ENCODE data around the gene SORL1. TPM values are rescaled to one million over a fixed set of nuclear protein-coding genes. Genes with fewer than 3 reads are reported as not detected.

Gene SORL1
- total RNA-seq, 1 experiment from 2014 or later: 4.9 TPM

DNA sequence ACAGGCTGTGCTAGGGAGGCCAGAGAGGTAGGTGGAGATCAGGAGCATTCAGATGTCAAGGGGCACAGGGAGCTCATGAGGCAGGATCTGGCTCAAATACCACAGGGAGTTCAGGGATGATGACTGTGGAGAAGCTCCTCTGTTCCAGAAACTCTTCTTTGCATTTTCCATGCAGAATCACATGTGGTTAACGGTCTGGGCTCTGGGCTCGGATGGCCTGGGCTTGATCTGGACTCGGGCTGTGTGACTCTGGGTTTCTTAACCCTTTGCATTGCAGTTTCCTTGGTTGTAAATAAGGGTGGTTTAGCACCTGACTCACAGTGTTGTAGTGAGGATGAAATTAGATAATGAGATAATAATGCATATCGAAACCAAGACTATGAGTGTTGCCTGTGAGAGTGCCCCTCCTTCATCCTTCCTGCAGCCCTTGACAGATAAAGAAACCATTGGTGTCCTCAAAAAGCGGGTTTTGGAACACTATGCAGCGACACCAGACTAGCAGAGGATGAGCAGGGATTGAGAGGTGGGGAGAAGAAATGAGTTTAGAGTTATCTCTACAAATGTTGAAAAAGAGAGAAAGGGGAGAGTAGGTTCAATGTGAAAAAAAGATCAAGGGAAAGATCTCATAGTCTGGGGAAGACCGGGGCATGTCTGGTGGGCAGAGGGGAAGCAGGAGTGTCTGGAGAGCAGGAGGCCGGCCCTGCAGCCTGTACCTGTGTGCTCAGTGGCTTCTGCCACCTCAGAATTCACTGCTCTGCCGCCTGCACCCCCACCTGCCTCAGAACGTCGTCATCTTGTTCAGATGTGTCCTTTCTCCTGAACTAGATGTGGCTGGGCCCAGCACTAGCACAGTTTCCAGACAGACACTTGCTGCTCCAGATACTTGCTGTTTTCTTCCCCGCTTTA is 198.5 kb downstream of the SORL1 start:
- Histone ChIP-seq H4K20me1 (ENCODE audit: insufficient read depth) (no peaks in the 10 kb centered on the region), H3K9me2 (ENCODE audit: insufficient read depth) (no peaks in the 10 kb centered on the region), H3K27ac (no peak overlapping the region), H3K4me2 (no peak overlapping the region), H3K36me3 (ENCODE audit: low read depth) (no peaks in the 10 kb centered on the region), H3K27me3 (ENCODE audit: insufficient read depth, low read depth) (peaks cover 47% of the 10 kb centered on the region), H3K9me3 (ENCODE audit: insufficient read depth, low read depth) (no peaks in the 10 kb centered on the region), H3K4me3 (no peak overlapping the region), H3K79me2 (ENCODE audit: low read depth) (no peaks in the 10 kb centered on the region), H3K4me1 (replicated peaks; ENCODE audit: insufficient read depth) (peaks cover 5% of the 10 kb centered on the region; the same call in 1 of the 2 replicates), H2AFZ (no peak overlapping the region), H3F3A (ENCODE audit: insufficient read depth, low read depth) (no peaks in the 10 kb centered on the region)
- ChIA-PET POLR2A (ENCODE audit: unreplicated experiment) (no interaction called here), CTCF (no interaction called here)
- no TSS peak for BruUV-seq (replicated peaks)
- DNase-seq: no peak
- intact Hi-C loops (cut with micrococcal nuclease; ENCODE audit: unreplicated experiment): loop anchor here (10.0 kb wide), 2 partner anchors 484 to 1134 kb away; no protein-coding TSS in a partner anchor
- no peak for TF ChIP-seq EZH2 (IDR thresholded peaks at IDR 0.05; ENCODE audit: low read depth)
- TF ChIP-seq, protein P1, sequence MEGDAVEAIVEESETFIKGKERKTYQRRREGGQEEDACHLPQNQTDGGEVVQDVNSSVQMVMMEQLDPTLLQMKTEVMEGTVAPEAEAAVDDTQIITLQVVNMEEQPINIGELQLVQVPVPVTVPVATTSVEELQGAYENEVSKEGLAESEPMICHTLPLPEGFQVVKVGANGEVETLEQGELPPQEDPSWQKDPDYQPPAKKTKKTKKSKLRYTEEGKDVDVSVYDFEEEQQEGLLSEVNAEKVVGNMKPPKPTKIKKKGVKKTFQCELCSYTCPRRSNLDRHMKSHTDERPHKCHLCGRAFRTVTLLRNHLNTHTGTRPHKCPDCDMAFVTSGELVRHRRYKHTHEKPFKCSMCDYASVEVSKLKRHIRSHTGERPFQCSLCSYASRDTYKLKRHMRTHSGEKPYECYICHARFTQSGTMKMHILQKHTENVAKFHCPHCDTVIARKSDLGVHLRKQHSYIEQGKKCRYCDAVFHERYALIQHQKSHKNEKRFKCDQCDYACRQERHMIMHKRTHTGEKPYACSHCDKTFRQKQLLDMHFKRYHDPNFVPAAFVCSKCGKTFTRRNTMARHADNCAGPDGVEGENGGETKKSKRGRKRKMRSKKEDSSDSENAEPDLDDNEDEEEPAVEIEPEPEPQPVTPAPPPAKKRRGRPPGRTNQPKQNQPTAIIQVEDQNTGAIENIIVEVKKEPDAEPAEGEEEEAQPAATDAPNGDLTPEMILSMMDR (conservative IDR thresholded peaks at IDR 0.05): no peak

DNA sequence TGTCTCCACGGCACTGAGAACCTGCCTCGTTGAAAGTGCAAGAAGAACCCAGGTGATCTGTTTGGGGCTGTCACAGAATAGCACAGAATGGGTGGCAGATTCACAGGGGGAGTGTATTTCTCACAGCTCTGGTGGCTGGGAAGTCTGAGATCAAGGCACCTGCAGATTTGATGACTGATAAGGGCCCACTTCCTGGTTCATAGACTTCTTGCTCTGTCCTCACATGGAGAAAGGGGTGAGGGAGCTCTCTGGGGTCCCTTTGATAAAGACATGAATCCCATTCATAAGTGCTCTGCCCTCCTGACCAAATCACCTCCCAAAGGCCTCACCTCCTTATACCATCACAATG is 199.1 kb downstream of the SORL1 start:
- TF ChIP-seq, protein P1 (conservative IDR thresholded peaks at IDR 0.05): no peak
- no peak for TF ChIP-seq EZH2 (IDR thresholded peaks at IDR 0.05; ENCODE audit: low read depth)
- ChIA-PET CTCF (no interaction called here), POLR2A (ENCODE audit: unreplicated experiment) (no interaction called here)
- BruUV-seq (replicated peaks): no TSS peak
- intact Hi-C loops (cut with micrococcal nuclease; ENCODE audit: unreplicated experiment): loop anchor here (10.0 kb wide), 2 partner anchors 484 to 1134 kb away; no protein-coding TSS in a partner anchor
- Histone ChIP-seq H3K4me1 (replicated peaks; ENCODE audit: insufficient read depth) (peaks cover 7% of the 10 kb centered on the region; the same call in 1 of the 2 replicates), H3F3A (ENCODE audit: insufficient read depth, low read depth) (no peaks in the 10 kb centered on the region), H3K27me3 (ENCODE audit: insufficient read depth, low read depth) (peaks cover 41% of the 10 kb centered on the region), H3K4me2 (no peak overlapping the region), H4K20me1 (ENCODE audit: insufficient read depth) (no peaks in the 10 kb centered on the region), H3K79me2 (ENCODE audit: low read depth) (no peaks in the 10 kb centered on the region), H3K4me3 (no peak overlapping the region), H3K9me2 (ENCODE audit: insufficient read depth) (no peaks in the 10 kb centered on the region), H3K27ac (no peak overlapping the region), H3K9me3 (ENCODE audit: insufficient read depth, low read depth) (no peaks in the 10 kb centered on the region), H2AFZ (no peak overlapping the region), H3K36me3 (ENCODE audit: low read depth) (no peaks in the 10 kb centered on the region)
- no peak for DNase-seq

DNA sequence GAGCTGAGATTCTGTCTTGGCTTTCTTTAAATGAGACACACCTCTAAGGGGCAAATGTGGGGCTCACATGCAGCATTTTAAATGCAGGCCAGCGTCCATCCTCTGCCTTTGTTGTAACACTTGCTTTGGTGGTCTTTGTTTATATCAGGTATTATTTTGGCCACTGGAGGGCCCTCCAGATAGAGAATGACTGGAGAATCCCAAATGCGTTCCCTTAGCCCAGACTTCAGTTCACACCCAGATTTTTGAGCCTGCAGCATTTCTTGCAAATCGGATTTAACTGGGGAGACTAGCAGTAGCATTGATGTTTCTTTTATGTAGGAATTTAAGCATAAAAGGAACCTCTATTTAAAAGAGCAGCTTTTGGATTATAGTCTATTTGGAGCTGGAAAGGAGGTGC is 200.9 kb downstream of the SORL1 start:
- no peaks in the 10 kb centered on the region for H3F3A ChIP-seq (ENCODE audit: insufficient read depth, low read depth)
- H2AFZ ChIP-seq: no peak overlapping the region
- no TSS peak for BruUV-seq (replicated peaks)
- H3K9me2 ChIP-seq (ENCODE audit: insufficient read depth): no peaks in the 10 kb centered on the region
- no peaks in the 10 kb centered on the region for H3K79me2 ChIP-seq (ENCODE audit: low read depth)
- H4K20me1 ChIP-seq (ENCODE audit: insufficient read depth): no peaks in the 10 kb centered on the region
- no peaks in the 10 kb centered on the region for H3K36me3 ChIP-seq (ENCODE audit: low read depth)
- peaks cover 11% of the 10 kb centered on the region; the same call in 1 of the 2 replicates for H3K4me1 ChIP-seq (replicated peaks; ENCODE audit: insufficient read depth)
- ChIA-PET POLR2A (ENCODE audit: unreplicated experiment) (no interaction called here), CTCF (no interaction called here)
- H3K27ac ChIP-seq: no peak overlapping the region
- TF ChIP-seq, protein P1 (conservative IDR thresholded peaks at IDR 0.05): no peak
- no peak for TF ChIP-seq EZH2 (IDR thresholded peaks at IDR 0.05; ENCODE audit: low read depth)
- DNase-seq: no peak
- H3K4me3 ChIP-seq: no peak overlapping the region
- H3K4me2 ChIP-seq: no peak overlapping the region
- peaks cover 26% of the 10 kb centered on the region for H3K27me3 ChIP-seq (ENCODE audit: insufficient read depth, low read depth)
- intact Hi-C loops (cut with micrococcal nuclease; ENCODE audit: unreplicated experiment): loop anchor here (10.0 kb wide), 2 partner anchors 482 to 1132 kb away; no protein-coding TSS in a partner anchor
- no peaks in the 10 kb centered on the region for H3K9me3 ChIP-seq (ENCODE audit: insufficient read depth, low read depth)
